ENCODE measurements around the gene PPARGC1A.
A peak's percentile ranks its signal among the peaks of the same experiment; 100 is the strongest.

- TF ChIP-seq CTCF (IDR thresholded peaks at IDR 0.05) (no peak), POLR2AphosphoS5 (IDR thresholded peaks at IDR 0.05) (peak; percentile 88 to 92 (median 88))
Observed at GRCh38 chr4:23934915-23935314, 45.1 kb upstream of the PPARGC1A start.
